PC-3 (cell line): ENCODE measurements around the gene AUTS2. TPM values are rescaled to one million over a fixed set of nuclear protein-coding genes. Genes with fewer than 3 reads are reported as not detected.
A peak's percentile ranks its signal among the peaks of the same experiment; 100 is the strongest.

ENCODE experiments used
- ATAC-seq: fragments of 200-7000 bp; cut with Tn5 transposase; 2 replicates; pipeline ENCODE4 v1.9.1; 2020; ENCODE audit warnings: mild to moderate bottlenecking, moderate library complexity
- BruUV-seq: library from RNA; stranded (reverse); fragments of 400-500 nt; replicated peaks from 2 replicates; lab custom pipeline; 2021; lab: Mats Ljungman, UMichigan
- CTCF ChIA-PET: fragments of 300-600 bp; sonication (Branson Sonifier 250); formaldehyde crosslinking; loops from one replicate; lab custom pipeline; 2022; ENCODE audit warnings: antibody characterized with exemption; lab: Charles Lee
- POLR2A ChIA-PET: fragments of 300-600 bp; sonication (Branson Sonifier 250); formaldehyde crosslinking; loops from one replicate; lab custom pipeline; 2022; ENCODE audit warnings: antibody characterized with exemption; ENCODE audit not compliant: unreplicated experiment; lab: Charles Lee
- DNase-seq: peaks from one replicate; pipeline ENCODE4 v3.0.0-alpha.2; 2015
- H2AFZ ChIP-seq: fragments of 300-600 bp; sonication (generic); 2 replicates; pipeline ENCODE4 v1.6.0; 2016; ENCODE audit warnings: antibody characterized with exemption, low read length
- H3F3A ChIP-seq: fragments of 300-600 bp; sonication (generic); one replicate; pipeline ENCODE4 v1.6.0; 2017; ENCODE audit warnings: antibody characterized with exemption, low read length, control low read depth, mild to moderate bottlenecking; ENCODE audit not compliant: unreplicated experiment
- H3K27ac ChIP-seq: fragments of 300-600 bp; sonication (generic); 2 replicates; pipeline ENCODE4 v1.5.1; 2016; ENCODE audit warnings: mild to moderate bottlenecking, low read length
- H3K27me3 ChIP-seq: fragments of 300-600 bp; sonication (generic); 2 replicates; pipeline ENCODE4 v1.6.1; 2016; ENCODE audit warnings: low read length, mixed read lengths
- H3K36me3 ChIP-seq: fragments of 300-600 bp; sonication (generic); 2 replicates; pipeline ENCODE4 v1.6.1; 2016; ENCODE audit warnings: low read depth, mixed run types, low read length, mixed read lengths
- H3K4me1 ChIP-seq: fragments of 300-600 bp; sonication (generic); 2 replicates; pipeline ENCODE4 v1.5.1; 2016; ENCODE audit warnings: low read length; ENCODE audit not compliant: insufficient read depth
- H3K4me2 ChIP-seq: fragments of 300-600 bp; sonication (generic); 2 replicates; pipeline ENCODE4 v1.6.0; 2016; ENCODE audit warnings: low read length
- H3K4me3 ChIP-seq: fragments of 300-600 bp; sonication (generic); 2 replicates; pipeline ENCODE4 v1.5.1; 2016; ENCODE audit warnings: mild to moderate bottlenecking, low read length, mixed read lengths
- H3K79me2 ChIP-seq: fragments of 300-600 bp; sonication (generic); 2 replicates; pipeline ENCODE4 v1.6.1; 2017; ENCODE audit warnings: low read length, mixed read lengths
- H3K9ac ChIP-seq: fragments of 300-600 bp; sonication (generic); 2 replicates; pipeline ENCODE4 v1.6.0; 2016; ENCODE audit warnings: mild to moderate bottlenecking, low read length
- H3K9me2 ChIP-seq: fragments of 300-600 bp; sonication (generic); replicated peaks from 2 replicates; pipeline ENCODE4 v1.6.1; 2016; ENCODE audit warnings: mixed run types, low read length, mixed read lengths
- H3K9me3 ChIP-seq: fragments of 300-600 bp; sonication (generic); 2 replicates; pipeline ENCODE4 v1.6.1; 2016; ENCODE audit warnings: low read length, mixed read lengths
- H4K20me1 ChIP-seq: fragments of 300-600 bp; sonication (generic); 2 replicates; pipeline ENCODE4 v1.6.1; 2016; ENCODE audit warnings: low read length, mixed read lengths
- EZH2 ChIP-seq: fragments of 300-600 bp; sonication (generic); IDR thresholded peaks from one replicate; pipeline ENCODE4 v1.6.1; 2017; ENCODE audit warnings: antibody characterized with exemption, mild to moderate bottlenecking, low read length; ENCODE audit not compliant: unreplicated experiment
- EZH2phosphoT487 ChIP-seq: fragments of 300-600 bp; sonication (generic); IDR thresholded peaks from 2 replicates; pipeline ENCODE4 v1.6.1; 2018; ENCODE audit warnings: mild to moderate bottlenecking, antibody characterized with exemption, low read length, borderline replicate concordance
- intact Hi-C: fragments of 100-400 bp; cut with micrococcal nuclease; formaldehyde crosslinking; loops from 2 replicates; pipeline ENCODE4 v1.9.0; 2023
- total RNA-seq: library from RNA; depleted of rRNA; stranded (reverse); fragments of >200 nt; gene quantifications from 2 replicates; pipeline ENCODE4 v1.2.3, GENCODE V29; 2014
- TF ChIP-seq, protein P1 (sequence below): fragments of 300-600 bp; sonication (generic); conservative IDR thresholded peaks from 2 replicates; pipeline ENCODE4 v1.5.1; 2017; ENCODE audit warnings: antibody characterized with exemption, low read depth, mild to moderate bottlenecking, low read length

The AUTS2 gene
- total RNA-seq, 1 experiment from 2014 or later: not detected

DNA sequence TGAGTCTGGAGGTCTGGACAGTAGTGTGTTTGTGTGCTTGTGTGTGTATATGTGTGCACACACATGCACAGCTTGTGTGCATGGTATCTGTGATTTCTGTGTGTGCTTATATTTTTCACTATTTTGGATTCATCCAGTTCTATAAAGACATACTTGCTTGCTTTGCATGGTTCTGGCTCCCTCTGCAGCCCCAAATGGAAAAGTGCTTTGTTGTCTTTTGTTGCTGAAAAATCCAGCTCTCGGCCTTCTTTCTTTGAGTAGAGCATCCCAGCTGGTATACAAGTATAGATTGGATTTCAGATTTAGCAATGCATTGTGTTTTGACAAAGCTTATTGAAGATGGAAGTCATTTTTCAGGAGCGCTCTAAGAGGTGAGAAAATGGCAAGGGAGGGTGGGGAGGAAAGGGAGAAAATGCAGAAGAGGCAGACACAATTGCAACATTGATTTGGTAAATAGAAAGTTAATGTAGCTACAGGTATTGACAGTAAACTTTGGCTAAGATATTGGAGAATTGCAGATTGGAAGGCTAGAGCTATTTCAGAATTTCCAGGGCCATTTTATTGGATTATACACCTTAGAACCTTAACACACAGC, 333.9 kb downstream of the AUTS2 start:
- Histone ChIP-seq H2AFZ (no peak overlapping the region), H3K4me3 (no peak overlapping the region), H3K36me3 (no peaks in the 10 kb centered on the region), H4K20me1 (no peaks in the 10 kb centered on the region), H3K9me3 (no peaks in the 10 kb centered on the region), H3K9me2 (no peaks in the 10 kb centered on the region), H3K4me2 (no peak overlapping the region), H3K9ac (no peak overlapping the region), H3K27ac (no peak overlapping the region), H3K4me1 (no peaks in the 10 kb centered on the region), H3K79me2 (no peaks in the 10 kb centered on the region), H3F3A (no peaks in the 10 kb centered on the region), H3K27me3 (no peaks in the 10 kb centered on the region)
- TF ChIP-seq, protein P1, sequence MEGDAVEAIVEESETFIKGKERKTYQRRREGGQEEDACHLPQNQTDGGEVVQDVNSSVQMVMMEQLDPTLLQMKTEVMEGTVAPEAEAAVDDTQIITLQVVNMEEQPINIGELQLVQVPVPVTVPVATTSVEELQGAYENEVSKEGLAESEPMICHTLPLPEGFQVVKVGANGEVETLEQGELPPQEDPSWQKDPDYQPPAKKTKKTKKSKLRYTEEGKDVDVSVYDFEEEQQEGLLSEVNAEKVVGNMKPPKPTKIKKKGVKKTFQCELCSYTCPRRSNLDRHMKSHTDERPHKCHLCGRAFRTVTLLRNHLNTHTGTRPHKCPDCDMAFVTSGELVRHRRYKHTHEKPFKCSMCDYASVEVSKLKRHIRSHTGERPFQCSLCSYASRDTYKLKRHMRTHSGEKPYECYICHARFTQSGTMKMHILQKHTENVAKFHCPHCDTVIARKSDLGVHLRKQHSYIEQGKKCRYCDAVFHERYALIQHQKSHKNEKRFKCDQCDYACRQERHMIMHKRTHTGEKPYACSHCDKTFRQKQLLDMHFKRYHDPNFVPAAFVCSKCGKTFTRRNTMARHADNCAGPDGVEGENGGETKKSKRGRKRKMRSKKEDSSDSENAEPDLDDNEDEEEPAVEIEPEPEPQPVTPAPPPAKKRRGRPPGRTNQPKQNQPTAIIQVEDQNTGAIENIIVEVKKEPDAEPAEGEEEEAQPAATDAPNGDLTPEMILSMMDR: 0 out of 2 replicates have a peak, but pooled peaks have one; percentile 16
- no peak for TF ChIP-seq EZH2
- no peak for TF ChIP-seq EZH2phosphoT487
- no TSS peak for BruUV-seq
- ATAC-seq (no peak), DNase-seq (no peak)
- POLR2A ChIA-PET: no interaction called here
- CTCF ChIA-PET: no interaction called here
- intact Hi-C loops: no loop called here

DNA sequence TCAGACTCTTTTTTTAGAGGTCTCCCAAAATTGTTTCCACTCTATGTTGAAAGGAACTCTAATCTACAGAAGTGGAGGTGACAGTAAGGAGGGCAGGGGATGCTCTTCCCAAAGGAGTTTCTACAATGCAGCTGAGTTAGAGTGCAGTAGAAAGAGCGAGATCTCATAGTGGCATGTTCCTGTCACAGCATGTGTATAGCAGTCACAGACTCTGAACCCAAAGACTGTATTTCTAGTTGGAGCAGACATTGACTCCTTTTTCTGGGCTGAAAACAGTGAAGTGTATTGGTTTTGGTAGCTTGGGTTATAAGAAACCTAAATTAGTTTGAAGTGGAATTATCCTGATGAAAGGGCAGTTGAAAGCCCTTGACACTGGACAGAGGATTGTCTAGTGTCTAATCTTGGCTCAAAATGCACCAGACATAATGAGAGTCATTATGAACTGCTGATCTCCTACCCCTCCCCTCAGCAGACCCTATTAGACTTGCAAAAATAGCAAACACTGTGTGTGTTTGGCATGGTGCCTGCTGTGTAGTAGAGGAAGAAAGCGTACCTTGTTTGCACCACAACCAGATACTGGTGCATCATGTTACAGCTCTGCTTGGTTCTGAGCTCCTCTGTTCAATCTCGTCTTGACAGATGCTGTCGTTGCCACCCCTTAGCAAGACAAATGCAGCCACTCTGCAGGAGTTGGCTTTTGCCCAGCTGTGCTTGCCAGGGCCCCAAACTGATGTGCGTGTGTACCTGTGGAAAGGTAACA, 336.0 kb downstream of the AUTS2 start:
- Histone ChIP-seq H3K4me1 (no peaks in the 10 kb centered on the region), H3K9me3 (no peaks in the 10 kb centered on the region; the same call in 1 of the 2 replicates), H3K27ac (no peak overlapping the region), H3K4me3 (no peak overlapping the region), H3K36me3 (no peaks in the 10 kb centered on the region), H4K20me1 (no peaks in the 10 kb centered on the region), H3K27me3 (no peaks in the 10 kb centered on the region), H3K79me2 (no peaks in the 10 kb centered on the region), H3K4me2 (no peak overlapping the region), H3K9me2 (no peaks in the 10 kb centered on the region), H3K9ac (no peak overlapping the region), H3F3A (no peaks in the 10 kb centered on the region), H2AFZ (no peak overlapping the region)
- POLR2A ChIA-PET: no interaction called here
- TF ChIP-seq EZH2: no peak
- TF ChIP-seq, protein P1: no peak
- no peak for TF ChIP-seq EZH2phosphoT487
- intact Hi-C loops: no loop called here
- no TSS peak for BruUV-seq
- no peak for DNase-seq
- ATAC-seq: no peak
- CTCF ChIA-PET: no interaction called here

- Histone ChIP-seq H3K27ac (no peak overlapping the region), H3K4me2 (no peak overlapping the region), H3K4me3 (no peak overlapping the region), H3F3A (no peaks in the 10 kb centered on the region), H3K9ac (no peak overlapping the region), H3K27me3 (no peaks in the 10 kb centered on the region), H3K9me2 (no peaks in the 10 kb centered on the region), H3K36me3 (no peaks in the 10 kb centered on the region), H4K20me1 (no peaks in the 10 kb centered on the region), H2AFZ (no peak overlapping the region), H3K4me1 (no peaks in the 10 kb centered on the region), H3K79me2 (no peaks in the 10 kb centered on the region), H3K9me3 (no peaks in the 10 kb centered on the region; the same call in 1 of the 2 replicates)
- no TSS peak for BruUV-seq
- ATAC-seq (no peak), DNase-seq (no peak)
- ChIA-PET POLR2A (no interaction called here), CTCF (no interaction called here)
- TF ChIP-seq, protein P1: no peak
- TF ChIP-seq EZH2 (no peak), EZH2phosphoT487 (no peak)
- intact Hi-C loops: no loop called here
Observed at GRCh38 chr7:69935107-69935506, 336.8 kb downstream of the AUTS2 start.
